Kidney epithelial cell (primary cell): ENCODE data around the gene WRAP73. TPM values are rescaled to one million over a fixed set of nuclear protein-coding genes. Genes with fewer than 3 reads are reported as not detected.

Experiments
- DNase-seq: peaks from one replicate; pipeline ENCODE4 v3.0.0-alpha.2; 2010; ENCODE audit warnings: low read depth
- H3K27me3 ChIP-seq: 2 replicates; pipeline ENCODE4 v1.6.0; 2011; ENCODE audit warnings: low read length; ENCODE audit not compliant: control insufficient read depth, insufficient read depth
- H3K36me3 ChIP-seq: 2 replicates; pipeline ENCODE4 v1.5.1; 2011; ENCODE audit warnings: low read length; ENCODE audit not compliant: control insufficient read depth, insufficient read depth
- H3K4me3 ChIP-seq: 2 replicates; pipeline ENCODE4 v1.5.1; 2011; ENCODE audit warnings: low read depth, mild to moderate bottlenecking, control low read depth, low read length
- CTCF ChIP-seq: IDR thresholded peaks from 2 replicates; pipeline ENCODE4 v1.5.1; 2011; ENCODE audit warnings: mild to moderate bottlenecking, moderate library complexity, low read length, control low read depth, inconsistent platforms; ENCODE audit not compliant: insufficient read depth, poor library complexity, severe bottlenecking
- total RNA-seq: library from RNA; depleted of rRNA; stranded (reverse); fragments of >200 nt; gene quantifications from 2 replicates; pipeline ENCODE4 v1.2.3, GENCODE V29; 2015

Gene WRAP73
- total RNA-seq, 1 donor from 2014 or later: 35.2 TPM

GRCh38 chr1:3604468-3604974 lies 45.4 kb downstream of the WRAP73 start:
- no peak for DNase-seq
- Histone ChIP-seq H3K4me3 (no peak overlapping the region), H3K36me3 (no peaks in the 10 kb centered on the region), H3K27me3 (peaks cover 12% of the 10 kb centered on the region)
- no peak for TF ChIP-seq CTCF

- H3K36me3 ChIP-seq: no peaks in the 10 kb centered on the region
- DNase-seq: no peak
- H3K4me3 ChIP-seq: no peak overlapping the region
- H3K27me3 ChIP-seq: peaks cover 5% of the 10 kb centered on the region
- TF ChIP-seq CTCF: no peak
These were observed 46.1 kb downstream of the WRAP73 start for GRCh38 chr1:3603571-3604467.

- H3K27me3 ChIP-seq: peaks cover 8% of the 10 kb centered on the region
- no peak for DNase-seq
- no peaks in the 10 kb centered on the region for H3K36me3 ChIP-seq
- no peak overlapping the region for H3K4me3 ChIP-seq
- TF ChIP-seq CTCF: no peak
These were observed 46.7 kb downstream of the WRAP73 start for GRCh38 chr1:3603156-3603555.

DNA sequence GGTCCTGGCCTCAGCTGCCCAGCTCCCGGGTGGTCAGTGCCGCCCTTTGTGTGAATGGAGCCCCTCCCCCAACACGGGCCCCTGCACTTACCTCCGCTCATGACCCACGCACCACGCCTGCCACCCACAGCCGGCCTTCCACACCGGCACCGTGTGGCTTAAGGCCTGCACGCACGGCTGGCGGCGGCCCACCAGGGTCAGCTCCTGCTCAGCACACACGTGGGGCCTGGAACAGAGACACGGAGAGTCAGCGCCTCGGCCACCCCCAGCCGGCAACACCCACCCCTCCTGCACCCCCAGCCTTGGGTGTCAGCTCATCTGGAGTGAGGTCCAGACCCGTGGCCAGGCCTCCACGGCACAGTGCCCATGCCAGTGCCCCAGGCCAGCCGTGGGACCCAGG lies 47.5 kb downstream of the WRAP73 start:
- H3K36me3 ChIP-seq: no peaks in the 10 kb centered on the region
- no peak for DNase-seq
- no peak overlapping the region for H3K4me3 ChIP-seq
- no peak for TF ChIP-seq CTCF
- H3K27me3 ChIP-seq: peaks cover 11% of the 10 kb centered on the region

DNA sequence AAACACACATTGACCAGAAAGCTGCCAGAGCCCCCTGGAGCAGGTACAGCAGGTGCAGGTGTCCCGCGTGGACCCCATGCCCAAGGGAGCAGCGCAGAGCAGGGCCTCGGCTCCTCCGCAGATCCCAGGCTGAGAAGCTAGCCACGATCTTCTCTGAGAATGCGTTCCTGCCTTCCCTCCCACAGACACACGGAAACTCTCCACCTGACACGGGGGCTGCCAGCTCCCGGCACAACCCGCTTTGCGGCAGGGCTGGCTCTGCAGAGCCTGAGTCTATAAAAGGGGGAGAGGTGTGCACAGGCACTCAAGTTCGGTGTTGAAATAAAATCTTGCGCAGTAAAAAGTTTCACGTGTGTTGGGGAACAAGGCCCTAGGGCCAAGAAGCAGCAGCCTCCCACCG lies 48.2 kb downstream of the WRAP73 start:
- DNase-seq: no peak
- Histone ChIP-seq H3K4me3 (no peak overlapping the region), H3K36me3 (no peaks in the 10 kb centered on the region), H3K27me3 (peaks cover 11% of the 10 kb centered on the region)
- no peak for TF ChIP-seq CTCF
